ENCODE data around the gene HIPK1.

- no peak for TF ChIP-seq CTCF (IDR thresholded peaks at IDR 0.05 in 2 of 3, conservative IDR thresholded peaks at IDR 0.05 in 1 of 3; ENCODE audit: control insufficient read depth in 2 of 3, extremely low read depth in 1 of 3, insufficient read depth in 1 of 3, low read depth in 3 of 3, low read length in 3 of 3)
- no peak for TF ChIP-seq ZZZ3 (IDR thresholded peaks at IDR 0.05; ENCODE audit: control insufficient read depth, insufficient read length, low read depth)
- no peak for TF ChIP-seq FOS (IDR thresholded peaks at IDR 0.05; ENCODE audit: borderline replicate concordance, extremely low read depth, insufficient read length)
- TF ChIP-seq ZSCAN29 (IDR thresholded peaks at IDR 0.05): no peak
- no peak for TF ChIP-seq SMC3 (IDR thresholded peaks at IDR 0.05; ENCODE audit: borderline replicate concordance, low read length)
These were observed 58.1 kb downstream of the HIPK1 start for GRCh38 chr1:113987259-113987658.

Measured in GM12878 (cell line).